MM.1S (cell line): Measurements from ENCODE around the gene NOL9.

Experiments
- DNase-seq: peaks from one replicate; pipeline ENCODE4 v3.0.0-alpha.2; 2015
- H2AFZ ChIP-seq: fragments of 300-600 bp; sonication (generic); 2 replicates; pipeline ENCODE4 v1.6.0; 2016; ENCODE audit warnings: antibody characterized with exemption, low read length
- H3F3A ChIP-seq: fragments of 300-600 bp; sonication (generic); 2 replicates; pipeline ENCODE4 v1.6.1; 2016; ENCODE audit warnings: mild to moderate bottlenecking, antibody characterized with exemption, low read length, moderate library complexity, mixed read lengths; ENCODE audit not compliant: insufficient read depth
- H3K27ac ChIP-seq: fragments of 300-600 bp; sonication (generic); 2 replicates; pipeline ENCODE4 v1.5.1; 2016; ENCODE audit warnings: mild to moderate bottlenecking, low read length
- H3K27me3 ChIP-seq: fragments of 300-600 bp; sonication (generic); replicated peaks from 2 replicates; pipeline ENCODE4 v1.6.0; 2016; ENCODE audit warnings: low read length; ENCODE audit not compliant: insufficient read depth
- H3K36me3 ChIP-seq: fragments of 300-600 bp; sonication (generic); replicated peaks from 2 replicates; pipeline ENCODE4 v1.6.1; 2016; ENCODE audit warnings: mild to moderate bottlenecking, low read length, mixed read lengths; ENCODE audit not compliant: insufficient read depth
- H3K4me1 ChIP-seq: fragments of 300-600 bp; sonication (generic); 2 replicates; pipeline ENCODE4 v1.6.1; 2016; ENCODE audit warnings: low read length, mixed read lengths
- H3K4me2 ChIP-seq: fragments of 300-600 bp; sonication (generic); 2 replicates; pipeline ENCODE4 v1.6.0; 2016; ENCODE audit warnings: low read depth, low read length
- H3K4me3 ChIP-seq: fragments of 300-600 bp; sonication (generic); 2 replicates; pipeline ENCODE4 v1.5.1; 2016; ENCODE audit warnings: low read length, mixed read lengths
- H3K79me2 ChIP-seq: fragments of 300-600 bp; sonication (generic); 2 replicates; pipeline ENCODE4 v1.6.1; 2016; ENCODE audit warnings: mixed run types, low read length, mixed read lengths
- H3K9ac ChIP-seq: fragments of 300-600 bp; sonication (generic); 2 replicates; pipeline ENCODE4 v1.6.1; 2016; ENCODE audit warnings: low read length, mixed read lengths
- H3K9me2 ChIP-seq: fragments of 300-600 bp; sonication (generic); replicated peaks from 2 replicates; pipeline ENCODE4 v1.6.1; 2016; ENCODE audit warnings: mild to moderate bottlenecking, low read length, mixed read lengths; ENCODE audit not compliant: insufficient read depth
- H3K9me3 ChIP-seq: fragments of 300-600 bp; sonication (generic); replicated peaks from 2 replicates; pipeline ENCODE4 v1.6.1; 2016; ENCODE audit warnings: mild to moderate bottlenecking, low read length, mixed read lengths; ENCODE audit not compliant: insufficient read depth
- H4K20me1 ChIP-seq: fragments of 300-600 bp; sonication (generic); 2 replicates; pipeline ENCODE4 v1.6.1; 2016; ENCODE audit warnings: mild to moderate bottlenecking, low read length, moderate library complexity, mixed read lengths; ENCODE audit not compliant: insufficient read depth
- CTCF ChIP-seq: fragments of 300-600 bp; sonication (generic); IDR thresholded peaks from 2 replicates; pipeline ENCODE4 v1.5.1; 2016; ENCODE audit warnings: antibody characterized with exemption, low read length, mixed read lengths
- EZH2 ChIP-seq: fragments of 300-600 bp; sonication (generic); optimal IDR thresholded peaks from 2 replicates; pipeline ENCODE3; 2017; ENCODE audit warnings: low read depth, mild to moderate bottlenecking, antibody characterized with exemption, low read length, mixed read lengths
- EZH2phosphoT487 ChIP-seq: fragments of 300-600 bp; sonication (generic); IDR thresholded peaks from 2 replicates; pipeline ENCODE4 v1.6.1; 2018; ENCODE audit warnings: antibody characterized with exemption, low read length

Gene NOL9

GRCh38 chr1:6506210-6507036, 47.9 kb downstream of the NOL9 start:
- Histone ChIP-seq H3K4me1 (no peaks in the 10 kb centered on the region), H4K20me1 (no peaks in the 10 kb centered on the region), H2AFZ (no peak overlapping the region), H3K36me3 (no peaks in the 10 kb centered on the region), H3K9ac (no peak overlapping the region), H3K9me2 (no peaks in the 10 kb centered on the region), H3F3A (no peaks in the 10 kb centered on the region), H3K4me3 (no peak overlapping the region), H3K9me3 (no peaks in the 10 kb centered on the region), H3K4me2 (no peak overlapping the region), H3K79me2 (no peaks in the 10 kb centered on the region), H3K27me3 (peaks cover 83% of the 10 kb centered on the region), H3K27ac (no peak overlapping the region)
- TF ChIP-seq EZH2phosphoT487 (no peak), CTCF (no peak), EZH2 (no peak)
- DNase-seq = no peak

- Histone ChIP-seq H3K9me3 (no peaks in the 10 kb centered on the region), H3K9ac (no peak overlapping the region), H4K20me1 (no peaks in the 10 kb centered on the region), H3K27ac (no peak overlapping the region), H3K9me2 (no peaks in the 10 kb centered on the region), H3K79me2 (no peaks in the 10 kb centered on the region), H3K27me3 (peaks cover 92% of the 10 kb centered on the region), H3K4me1 (no peaks in the 10 kb centered on the region), H3K36me3 (no peaks in the 10 kb centered on the region), H3K4me3 (no peak overlapping the region), H3K4me2 (no peak overlapping the region), H2AFZ (no peak overlapping the region), H3F3A (no peaks in the 10 kb centered on the region)
- TF ChIP-seq CTCF (no peak), EZH2 (no peak), EZH2phosphoT487 (no peak)
- DNase-seq = no peak
These were observed 48.7 kb downstream of the NOL9 start for GRCh38 chr1:6505367-6506209.

- TF ChIP-seq EZH2 (no peak), CTCF (no peak), EZH2phosphoT487 (no peak)
- H3K27me3 ChIP-seq = peaks cover 97% of the 10 kb centered on the region
- no peaks in the 10 kb centered on the region for H3K4me1 ChIP-seq
- no peak overlapping the region for H3K4me2 ChIP-seq
- no peaks in the 10 kb centered on the region for H3K79me2 ChIP-seq
- no peaks in the 10 kb centered on the region for H4K20me1 ChIP-seq
- no peak overlapping the region for H2AFZ ChIP-seq
- H3F3A ChIP-seq = no peaks in the 10 kb centered on the region
- no peaks in the 10 kb centered on the region for H3K36me3 ChIP-seq
- H3K9me2 ChIP-seq = no peaks in the 10 kb centered on the region
- no peak for DNase-seq
- H3K9me3 ChIP-seq = no peaks in the 10 kb centered on the region
- no peak overlapping the region for H3K9ac ChIP-seq
- no peak overlapping the region for H3K27ac ChIP-seq
- no peak overlapping the region for H3K4me3 ChIP-seq
These were observed 49.4 kb downstream of the NOL9 start for GRCh38 chr1:6504887-6505286.
